KBM-7 (cell line): ENCODE measurements around the gene AGBL2.
"Not testable (repeated sequence)": the region's sequence is repeated elsewhere in the genome, so short reads cannot be mapped to it uniquely, and the experiment has no call there.

Experiments
- DNase-seq: peaks from one replicate; pipeline ENCODE4 v3.0.0-alpha.2; 2015
- in situ Hi-C: fragments of 300-500 bp; cut with MboI; formaldehyde crosslinking; loops from 2 replicates; pipeline ENCODE4 v1.14.3; 2020; ENCODE audit warnings: low sequenced_read_pairs, low pct_unique_long_range_greater_than_20kb, mixed read lengths

The AGBL2 gene, protein sequence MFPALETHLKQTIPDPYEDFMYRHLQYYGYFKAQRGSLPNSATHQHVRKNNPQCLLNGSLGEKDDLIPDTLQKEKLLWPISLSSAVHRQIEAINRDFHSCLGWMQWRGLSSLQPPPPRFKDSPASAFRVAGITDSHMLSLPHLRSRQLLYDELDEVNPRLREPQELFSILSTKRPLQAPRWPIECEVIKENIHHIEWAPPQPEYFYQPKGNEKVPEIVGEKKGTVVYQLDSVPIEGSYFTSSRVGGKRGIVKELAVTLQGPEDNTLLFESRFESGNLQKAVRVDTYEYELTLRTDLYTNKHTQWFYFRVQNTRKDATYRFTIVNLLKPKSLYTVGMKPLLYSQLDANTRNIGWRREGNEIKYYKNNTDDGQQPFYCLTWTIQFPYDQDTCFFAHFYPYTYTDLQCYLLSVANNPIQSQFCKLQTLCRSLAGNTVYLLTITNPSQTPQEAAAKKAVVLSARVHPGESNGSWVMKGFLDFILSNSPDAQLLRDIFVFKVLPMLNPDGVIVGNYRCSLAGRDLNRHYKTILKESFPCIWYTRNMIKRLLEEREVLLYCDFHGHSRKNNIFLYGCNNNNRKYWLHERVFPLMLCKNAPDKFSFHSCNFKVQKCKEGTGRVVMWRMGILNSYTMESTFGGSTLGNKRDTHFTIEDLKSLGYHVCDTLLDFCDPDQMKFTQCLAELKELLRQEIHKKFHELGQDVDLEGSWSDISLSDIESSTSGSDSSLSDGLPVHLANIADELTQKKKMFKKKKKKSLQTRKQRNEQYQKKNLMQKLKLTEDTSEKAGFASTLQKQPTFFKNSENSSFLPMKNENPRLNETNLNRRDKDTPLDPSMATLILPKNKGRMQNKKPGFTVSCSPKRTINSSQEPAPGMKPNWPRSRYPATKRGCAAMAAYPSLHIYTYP

DNA sequence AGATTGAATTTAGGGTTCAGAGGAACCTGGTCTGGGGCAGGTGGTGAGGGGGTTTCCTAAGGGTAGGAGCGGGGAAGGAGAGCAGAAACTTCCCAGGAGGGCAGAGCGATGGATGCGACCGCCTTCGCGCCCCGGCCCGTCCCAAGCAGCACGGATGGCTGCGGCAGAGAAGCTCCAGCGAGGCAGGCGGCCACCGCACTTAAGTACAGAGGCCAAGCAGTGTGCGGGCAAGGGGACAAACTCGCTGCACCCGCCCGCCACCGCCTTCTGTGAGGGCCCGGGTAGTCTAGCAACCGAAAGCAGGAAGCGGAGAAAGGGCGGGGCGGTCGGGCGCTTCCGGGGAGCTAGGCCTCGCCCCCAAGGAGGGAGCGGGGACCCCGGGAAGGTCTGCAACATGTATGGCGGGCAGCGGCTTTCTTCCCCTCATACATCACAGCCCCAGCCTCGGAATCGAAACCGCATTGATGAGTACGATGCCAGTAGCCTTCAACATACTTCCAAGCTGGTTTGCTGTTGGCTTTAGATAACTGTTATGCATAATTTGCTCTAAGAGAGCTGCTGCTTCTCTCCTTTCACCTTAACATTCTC lies at the start of gene AGBL2:
AGBL2 (minus strand) TSS at position 288 of the 588 bp plus-strand sequence. CDS start 719 bp downstream, outside the sequence.
- in situ Hi-C loops: no loop called here
- DNase-seq: no peak

DNA sequence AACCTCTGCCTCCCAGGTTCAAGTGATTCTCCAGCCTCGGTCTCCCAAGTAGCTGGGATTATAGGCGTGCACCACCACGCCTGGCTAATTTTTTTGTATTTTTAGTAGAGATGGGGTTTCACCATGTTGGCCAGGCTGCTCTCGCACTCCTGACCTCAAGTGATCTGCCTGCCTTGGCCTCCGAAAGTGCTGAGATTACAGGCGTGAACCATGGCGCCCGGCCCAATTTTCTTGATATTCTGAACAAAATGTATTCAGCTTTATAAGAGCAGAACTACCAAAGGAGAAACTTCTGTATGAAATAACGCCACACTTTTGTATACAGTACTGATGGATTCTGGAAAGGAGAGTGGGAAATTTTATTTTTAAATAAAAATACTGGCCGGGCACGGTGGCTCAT lies 44.1 kb upstream of the AGBL2 start:
- in situ Hi-C loops, DNase-seq: not testable (repeated sequence)

DNA sequence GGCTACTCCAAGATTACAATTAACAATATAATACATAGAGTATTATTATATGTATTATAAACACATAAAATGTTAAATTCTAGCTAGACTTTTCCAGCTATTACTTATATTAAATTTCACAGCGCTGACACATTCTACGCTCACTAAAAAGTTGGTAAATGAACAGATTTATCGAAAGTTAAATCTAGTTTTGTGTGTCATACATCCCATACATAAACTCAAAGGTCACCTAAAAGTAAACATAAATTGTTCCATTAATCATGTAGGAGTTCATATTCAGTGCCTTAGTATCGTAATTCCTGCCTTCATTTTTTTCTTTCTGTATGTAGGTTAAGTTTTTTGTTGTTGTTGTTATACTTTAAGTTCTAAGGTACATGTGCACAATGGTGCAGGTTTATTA lies 41.0 kb upstream of the AGBL2 start:
- DNase-seq: no peak
- in situ Hi-C loops: no loop called here

DNA sequence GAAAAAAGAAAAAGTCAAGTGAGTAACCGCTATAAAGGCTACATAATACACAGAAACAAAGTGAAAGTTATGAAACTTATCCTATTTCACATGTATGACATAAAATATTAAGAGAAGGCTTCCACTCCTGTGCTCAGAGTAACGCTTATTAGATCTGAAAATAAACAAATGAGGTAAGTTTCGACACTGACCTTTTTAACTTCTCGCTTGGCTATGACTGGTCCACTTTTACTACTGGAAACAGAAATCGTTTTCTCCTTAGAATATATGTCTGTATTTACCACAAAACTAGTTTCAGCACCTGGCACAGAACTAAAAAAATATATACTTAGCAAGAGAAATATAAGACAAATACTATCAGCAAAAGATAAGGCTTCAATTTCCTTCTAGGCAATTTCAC lies 35.6 kb upstream of the AGBL2 start:
- in situ Hi-C loops: no loop called here
- no peak for DNase-seq

DNA sequence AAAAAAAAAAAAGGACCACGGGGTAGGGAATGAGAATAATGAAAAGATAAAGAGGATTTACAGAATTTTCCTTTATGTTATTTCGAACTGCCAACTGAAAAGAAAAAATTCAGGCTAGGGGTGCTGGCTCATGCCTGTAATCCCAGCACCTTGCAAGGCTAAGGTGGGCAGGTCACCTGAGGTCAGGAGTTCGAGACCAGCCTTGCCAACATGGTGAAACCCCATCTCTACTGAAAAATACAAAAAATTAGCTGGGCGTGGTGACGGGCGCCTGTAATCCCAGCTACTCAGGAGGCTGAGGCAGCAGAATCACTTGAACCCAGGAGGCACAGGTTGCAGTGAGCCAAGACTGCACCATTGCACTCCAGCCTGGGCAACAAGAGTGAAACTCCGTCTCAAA lies 27.3 kb upstream of the AGBL2 start:
- in situ Hi-C loops: loop anchor here (25.0 kb wide), 1 partner anchor 95 kb away; the partner anchor contains the start of gene NUP160
- DNase-seq: not testable (repeated sequence)

DNA sequence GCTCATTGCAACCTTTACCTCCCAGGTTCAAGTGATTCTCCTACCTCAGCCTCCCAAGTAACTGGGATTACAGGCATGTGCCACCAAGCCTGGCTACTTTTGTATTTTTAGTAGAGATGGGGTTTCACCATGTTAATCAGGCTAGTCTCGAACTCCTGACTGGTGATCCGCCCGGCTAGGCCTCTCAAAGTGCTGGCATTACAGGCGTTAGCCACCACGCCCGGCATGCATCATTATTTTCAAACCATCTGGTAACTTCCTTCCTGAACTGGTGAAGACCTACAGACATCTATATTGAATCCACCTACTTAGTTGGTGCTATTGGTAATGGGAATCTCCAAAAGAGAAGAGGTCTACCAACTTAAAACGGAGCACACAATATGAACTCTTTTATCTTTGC lies 22.6 kb upstream of the AGBL2 start:
- in situ Hi-C loops: loop anchor here (25.0 kb wide), 1 partner anchor 99 kb away; the partner anchor contains the start of gene NUP160
- DNase-seq: not testable (repeated sequence)

DNA sequence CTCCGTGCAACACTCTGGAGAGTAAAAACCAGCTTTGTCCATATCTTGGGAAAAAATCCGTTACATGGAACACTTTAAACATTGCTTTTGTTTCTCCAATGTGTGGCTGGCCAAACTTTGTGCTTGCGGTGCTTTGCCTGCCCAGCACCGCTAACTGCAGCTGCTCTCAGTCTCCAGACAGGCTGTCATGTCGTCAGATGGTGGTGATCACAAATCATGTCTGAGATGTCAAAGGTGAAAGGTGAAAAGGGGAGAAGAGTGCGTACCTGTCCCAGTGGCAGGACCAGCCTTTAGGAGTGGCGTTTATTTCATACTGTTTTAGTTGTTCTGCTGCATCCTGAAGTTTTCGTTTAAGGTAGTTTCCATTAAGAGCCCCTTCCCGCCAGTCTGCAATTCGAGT lies 17.1 kb upstream of the AGBL2 start:
- in situ Hi-C loops: loop anchor here (25.0 kb wide), 1 partner anchor 105 kb away; the partner anchor contains the start of gene NUP160
- DNase-seq: no peak

DNA sequence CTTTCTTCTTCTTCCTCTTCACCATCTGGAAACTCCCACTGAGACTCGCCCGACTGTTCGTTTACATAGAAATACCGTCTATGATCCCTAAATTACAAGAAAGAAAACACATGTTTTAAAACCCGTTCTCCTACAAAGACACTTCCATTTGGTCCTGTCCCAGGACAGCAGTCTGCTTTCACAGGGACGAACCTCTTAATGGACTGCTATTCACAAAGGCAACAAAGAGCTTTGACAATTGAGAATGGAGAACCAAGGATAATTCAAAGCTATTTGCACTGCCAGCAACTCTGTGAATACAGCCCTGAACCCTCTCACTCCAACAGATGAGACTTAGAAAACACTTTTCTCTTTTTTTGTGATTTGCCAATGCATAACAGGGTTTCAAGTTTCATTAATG lies 16.3 kb upstream of the AGBL2 start:
- no peak for DNase-seq
- in situ Hi-C loops: loop anchor here (25.0 kb wide), 1 partner anchor 106 kb away; the partner anchor contains the start of gene NUP160

DNA sequence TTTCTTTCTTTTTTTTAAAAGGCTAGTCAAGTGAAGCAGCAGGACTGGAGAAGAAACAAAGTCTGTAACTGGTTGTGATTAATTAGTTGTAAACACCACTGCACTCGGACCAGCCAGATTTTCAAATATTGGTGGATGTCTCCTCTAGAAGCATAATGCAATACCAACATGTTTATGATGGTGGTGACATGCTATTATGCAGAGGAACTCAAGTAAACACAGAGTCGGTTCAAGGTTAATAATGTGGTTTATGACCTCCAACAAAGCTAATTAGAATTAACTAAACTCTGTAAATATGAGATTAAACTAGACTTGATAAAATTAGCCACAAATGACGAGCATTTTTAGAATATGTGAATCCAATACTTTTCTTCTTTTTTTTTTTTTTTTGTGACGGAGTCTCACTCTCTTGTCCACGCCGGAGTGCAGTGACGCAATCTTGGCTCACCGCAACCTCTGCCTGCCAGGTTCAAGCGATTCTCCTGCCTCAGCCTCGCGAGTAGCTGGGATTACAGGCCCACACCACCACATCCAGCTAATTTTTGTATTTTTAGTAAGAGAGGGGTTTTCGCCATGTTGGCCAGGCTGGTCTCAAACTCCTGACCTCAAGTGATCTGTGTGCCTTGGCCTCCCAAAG lies 11.8 kb upstream of the AGBL2 start:
- in situ Hi-C loops: loop anchor here (25.0 kb wide), 1 partner anchor 110 kb away; the partner anchor contains the start of gene NUP160
- DNase-seq: no peak

DNA sequence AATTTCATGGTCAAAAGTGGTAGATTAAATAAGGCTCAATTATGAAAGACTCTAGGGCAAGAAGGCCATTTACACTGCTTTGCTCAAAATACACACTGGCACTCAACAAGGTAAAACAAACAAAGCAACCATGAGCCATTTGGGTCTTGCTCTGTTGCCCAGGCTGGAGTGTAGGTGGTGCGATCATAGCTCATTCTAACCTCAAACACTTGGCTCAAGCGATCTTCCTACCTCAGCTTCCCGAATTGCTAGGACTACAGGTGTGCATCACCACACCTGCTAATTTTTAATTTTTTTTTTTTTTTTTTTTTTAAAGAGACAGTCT lies 10.9 kb upstream of the AGBL2 start:
- in situ Hi-C loops: loop anchor here (25.0 kb wide), 1 partner anchor 111 kb away; the partner anchor contains the start of gene NUP160
- no peak for DNase-seq

DNA sequence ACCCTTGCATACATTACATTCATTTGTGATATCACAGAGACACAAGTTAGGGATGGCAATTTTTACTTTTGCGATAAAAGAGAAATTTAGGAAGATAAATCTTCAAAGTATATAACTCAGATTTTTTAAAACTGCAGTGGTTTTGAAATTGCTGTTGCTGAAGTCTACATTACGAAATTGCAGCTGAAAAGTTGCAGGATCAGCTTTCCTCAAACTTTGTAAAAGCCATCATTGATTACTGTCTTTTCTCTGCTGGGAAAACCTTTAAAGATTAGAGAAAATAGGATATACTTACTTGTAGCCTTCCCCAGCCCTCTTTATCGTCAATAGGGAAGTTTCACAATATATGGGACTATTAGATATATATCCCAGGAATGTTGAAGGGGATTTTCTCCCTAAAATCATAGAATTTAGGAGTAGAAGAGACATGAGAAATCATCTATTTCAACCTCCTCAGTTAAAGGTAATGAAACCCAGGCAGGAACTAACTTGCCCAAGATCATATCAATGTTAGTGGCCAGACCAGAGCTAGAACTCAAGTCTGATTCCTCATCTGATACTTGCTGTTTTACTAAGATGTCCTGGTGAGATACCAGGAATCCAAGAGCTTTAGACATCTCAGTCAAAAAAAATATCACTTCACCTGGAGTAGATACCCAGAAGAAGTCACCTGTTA lies 10.4 kb upstream of the AGBL2 start:
- DNase-seq: no peak
- in situ Hi-C loops: loop anchor here (25.0 kb wide), 1 partner anchor 112 kb away; the partner anchor contains the start of gene NUP160

DNA sequence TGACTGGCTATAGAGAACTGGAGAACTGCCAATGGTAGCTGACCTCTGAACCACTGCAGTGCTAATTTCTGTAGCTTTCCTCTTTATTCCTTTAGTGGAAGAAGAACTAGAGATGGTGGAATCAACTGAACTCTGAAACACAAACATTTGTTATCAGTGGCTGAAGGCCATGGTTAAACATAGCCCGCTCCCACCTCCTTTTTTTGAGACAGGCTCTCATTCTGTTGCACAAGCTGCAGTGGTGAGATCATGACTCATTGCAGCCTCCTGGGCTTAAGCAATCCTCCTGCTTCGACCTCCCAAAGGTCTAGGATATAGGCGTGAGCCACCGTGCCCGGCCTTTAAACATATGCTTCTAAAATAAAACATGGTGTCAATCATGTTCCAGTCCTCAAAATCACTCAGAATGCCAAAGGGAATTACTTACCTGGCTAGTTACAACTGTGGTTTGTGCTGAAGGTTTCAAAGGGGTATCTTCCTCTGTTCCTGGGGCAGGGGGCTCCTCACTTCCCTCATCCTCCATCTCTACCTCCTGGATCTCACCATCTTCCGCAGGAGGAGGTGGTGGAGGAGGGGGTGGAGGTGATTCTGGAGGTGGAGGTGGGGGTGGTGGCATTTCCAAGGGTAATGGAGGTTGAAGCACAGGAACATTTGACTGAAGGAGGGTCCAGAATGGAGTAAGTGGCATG lies 9.0 kb upstream of the AGBL2 start:
- in situ Hi-C loops: no loop called here
- DNase-seq: no peak

DNA sequence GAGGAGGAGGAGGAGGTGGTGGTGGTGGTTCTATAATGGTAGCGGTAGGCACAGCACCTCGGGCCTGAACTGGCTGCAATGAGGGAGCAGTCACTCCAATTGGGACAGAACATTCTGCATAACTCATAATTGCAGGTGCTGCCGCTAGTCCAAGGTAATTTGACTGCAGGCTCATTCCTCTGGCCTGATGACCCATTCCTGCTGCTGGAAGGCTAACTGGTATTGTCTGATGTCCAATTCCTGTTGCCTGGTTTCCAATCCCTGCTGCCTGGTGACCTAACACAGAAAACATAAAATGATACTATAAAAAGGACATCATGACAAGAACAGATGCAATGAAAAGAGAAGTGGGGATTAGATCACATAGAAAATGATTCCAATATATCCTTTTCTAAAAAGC lies 7.9 kb upstream of the AGBL2 start:
- DNase-seq: no peak
- in situ Hi-C loops: no loop called here

DNA sequence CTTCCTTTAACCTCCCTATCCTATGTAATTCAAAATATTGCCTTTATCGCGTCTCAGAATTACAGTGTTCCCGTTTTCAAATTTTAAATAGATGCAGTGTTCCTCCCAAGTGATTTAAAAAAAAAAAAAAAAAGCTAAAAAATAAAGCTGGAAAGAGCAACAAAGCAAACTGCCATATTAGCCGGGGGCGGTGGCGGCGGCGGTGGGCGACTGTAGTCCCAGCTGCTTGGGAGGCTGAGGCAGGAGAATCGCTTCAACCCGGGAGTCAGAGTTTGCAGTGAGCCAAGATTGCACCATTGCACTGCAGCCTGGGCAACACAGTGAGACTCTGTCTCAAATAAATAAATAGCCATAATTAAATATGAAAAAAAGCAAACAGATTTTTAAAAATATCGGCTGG lies 5.5 kb upstream of the AGBL2 start:
- DNase-seq: no peak
- in situ Hi-C loops: no loop called here

DNA sequence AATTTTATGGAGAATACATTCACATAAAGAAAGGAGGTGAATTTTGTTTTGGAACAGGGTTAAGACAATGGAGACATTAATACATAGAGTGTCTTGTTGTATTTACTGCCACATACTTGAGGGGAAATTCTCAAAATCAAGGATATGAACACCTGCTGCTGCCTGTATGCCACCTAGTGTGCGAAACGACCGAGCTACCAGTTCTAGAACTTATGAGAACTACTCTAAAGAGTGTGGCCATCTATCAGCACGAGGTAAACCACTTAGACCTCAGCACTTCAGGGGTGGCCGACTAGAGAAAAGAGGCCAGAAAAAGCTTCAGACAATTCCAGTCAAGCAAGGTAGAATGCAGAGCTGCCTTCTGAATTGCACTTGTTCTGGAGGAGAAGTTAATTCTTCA lies 1.5 kb upstream of the AGBL2 start:
- in situ Hi-C loops: no loop called here
- no peak for DNase-seq

DNA sequence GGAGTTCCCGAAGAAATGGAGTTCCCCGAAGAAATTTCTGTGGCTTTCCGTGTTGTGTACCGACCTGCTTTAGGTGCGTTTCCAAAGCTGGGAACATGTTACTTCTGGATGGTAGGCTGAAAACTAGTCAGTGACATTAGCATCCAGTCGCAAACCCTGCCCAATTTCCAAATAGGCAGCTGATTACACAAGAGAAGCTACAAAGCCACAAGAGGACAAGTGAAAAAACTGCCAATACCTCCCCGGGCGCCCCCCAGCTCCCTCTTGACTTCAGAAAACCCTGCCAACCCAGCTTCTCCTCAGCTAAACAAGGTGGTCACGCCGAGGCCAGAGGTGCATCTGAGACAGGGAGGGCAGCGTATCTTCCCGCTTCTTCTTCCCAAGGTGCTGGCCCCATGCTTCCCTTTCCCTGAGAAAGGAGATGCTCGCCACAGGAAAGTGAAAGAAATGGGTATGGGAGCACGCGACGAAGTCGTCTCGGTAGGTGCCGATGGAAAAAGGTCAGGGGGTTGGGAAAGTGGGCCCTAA lies 551 bp downstream of the AGBL2 start:
- no peak for DNase-seq
- in situ Hi-C loops: no loop called here

DNA sequence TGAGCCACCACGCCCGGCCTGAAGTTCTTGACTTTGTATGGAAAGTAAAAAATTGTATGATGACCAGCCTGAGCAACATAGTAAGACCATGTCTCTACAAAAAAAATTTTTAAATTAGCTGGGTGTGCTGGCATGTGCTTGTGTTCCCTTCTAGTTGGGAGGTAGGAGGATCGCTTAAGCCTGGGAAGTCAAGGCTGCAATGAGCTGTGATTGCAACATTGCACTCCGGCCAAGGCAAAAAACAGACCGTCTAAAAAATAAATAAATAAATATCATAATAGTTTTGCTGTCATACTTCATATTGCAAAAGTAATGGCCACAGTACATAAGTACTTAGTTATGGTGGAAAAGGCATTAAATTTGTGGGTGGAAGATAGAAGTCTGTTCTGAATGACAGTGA lies 3.4 kb downstream of the AGBL2 start:
- in situ Hi-C loops: no loop called here
- DNase-seq: no peak

DNA sequence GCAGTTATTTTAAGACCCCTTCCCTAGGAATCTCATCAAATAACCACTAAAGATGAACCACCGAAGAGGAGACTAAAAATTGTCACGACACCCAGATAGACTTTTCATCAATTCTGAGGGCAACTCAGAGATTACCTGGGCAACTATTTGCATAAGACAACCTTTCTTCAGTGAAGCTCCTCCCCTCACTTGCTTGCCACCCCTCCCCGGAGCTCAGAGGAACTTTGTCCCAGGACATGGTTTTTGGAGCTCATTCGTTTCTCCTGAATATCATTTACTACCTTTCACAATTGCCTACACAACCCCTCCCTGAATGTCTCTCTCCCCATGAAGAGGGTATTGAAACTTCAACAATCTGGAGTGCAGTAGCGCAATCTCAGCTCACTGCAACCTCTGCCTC lies 3.9 kb downstream of the AGBL2 start:
- in situ Hi-C loops: no loop called here
- DNase-seq: no peak
